ENCODE measurements around the gene GNAQ.

DNA sequence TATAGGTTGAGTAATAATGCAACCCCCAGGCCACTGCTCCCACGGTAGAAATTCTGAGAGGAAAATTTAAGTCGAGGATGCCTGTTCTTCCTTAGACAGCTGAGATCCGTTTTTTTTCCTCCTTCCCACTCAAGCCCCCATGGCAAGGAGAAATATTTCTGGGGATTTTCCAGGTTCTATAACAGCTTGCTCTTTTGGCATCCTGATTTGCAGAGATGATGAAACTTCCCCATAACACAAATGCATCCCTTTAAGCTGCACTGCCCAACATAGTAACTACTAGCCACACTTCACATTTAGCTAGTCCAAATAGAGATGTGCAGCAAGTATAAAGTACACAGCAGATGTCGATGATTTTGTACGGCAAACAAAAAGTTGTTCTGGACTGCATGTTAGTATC lies 351.0 kb downstream of the GNAQ start:
- TF ChIP-seq, protein P1, sequence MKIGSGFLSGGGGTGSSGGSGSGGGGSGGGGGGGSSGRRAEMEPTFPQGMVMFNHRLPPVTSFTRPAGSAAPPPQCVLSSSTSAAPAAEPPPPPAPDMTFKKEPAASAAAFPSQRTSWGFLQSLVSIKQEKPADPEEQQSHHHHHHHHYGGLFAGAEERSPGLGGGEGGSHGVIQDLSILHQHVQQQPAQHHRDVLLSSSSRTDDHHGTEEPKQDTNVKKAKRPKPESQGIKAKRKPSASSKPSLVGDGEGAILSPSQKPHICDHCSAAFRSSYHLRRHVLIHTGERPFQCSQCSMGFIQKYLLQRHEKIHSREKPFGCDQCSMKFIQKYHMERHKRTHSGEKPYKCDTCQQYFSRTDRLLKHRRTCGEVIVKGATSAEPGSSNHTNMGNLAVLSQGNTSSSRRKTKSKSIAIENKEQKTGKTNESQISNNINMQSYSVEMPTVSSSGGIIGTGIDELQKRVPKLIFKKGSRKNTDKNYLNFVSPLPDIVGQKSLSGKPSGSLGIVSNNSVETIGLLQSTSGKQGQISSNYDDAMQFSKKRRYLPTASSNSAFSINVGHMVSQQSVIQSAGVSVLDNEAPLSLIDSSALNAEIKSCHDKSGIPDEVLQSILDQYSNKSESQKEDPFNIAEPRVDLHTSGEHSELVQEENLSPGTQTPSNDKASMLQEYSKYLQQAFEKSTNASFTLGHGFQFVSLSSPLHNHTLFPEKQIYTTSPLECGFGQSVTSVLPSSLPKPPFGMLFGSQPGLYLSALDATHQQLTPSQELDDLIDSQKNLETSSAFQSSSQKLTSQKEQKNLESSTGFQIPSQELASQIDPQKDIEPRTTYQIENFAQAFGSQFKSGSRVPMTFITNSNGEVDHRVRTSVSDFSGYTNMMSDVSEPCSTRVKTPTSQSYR (CRISPR knock-in tag; IDR thresholded peaks at IDR 0.05) = no peak
- TF ChIP-seq SMAD3 (CRISPR knock-in tag; IDR thresholded peaks at IDR 0.05; ENCODE audit: borderline replicate concordance) (no peak), NR1H2 (CRISPR knock-in tag; IDR thresholded peaks at IDR 0.05) (no peak), ZBTB21 (CRISPR knock-in tag; IDR thresholded peaks at IDR 0.05; ENCODE audit: borderline replicate concordance) (no peak)
- TF ChIP-seq, protein P2, sequence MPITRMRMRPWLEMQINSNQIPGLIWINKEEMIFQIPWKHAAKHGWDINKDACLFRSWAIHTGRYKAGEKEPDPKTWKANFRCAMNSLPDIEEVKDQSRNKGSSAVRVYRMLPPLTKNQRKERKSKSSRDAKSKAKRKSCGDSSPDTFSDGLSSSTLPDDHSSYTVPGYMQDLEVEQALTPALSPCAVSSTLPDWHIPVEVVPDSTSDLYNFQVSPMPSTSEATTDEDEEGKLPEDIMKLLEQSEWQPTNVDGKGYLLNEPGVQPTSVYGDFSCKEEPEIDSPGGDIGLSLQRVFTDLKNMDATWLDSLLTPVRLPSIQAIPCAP (CRISPR knock-in tag; IDR thresholded peaks at IDR 0.05) = no peak
- TF ChIP-seq, protein P3, sequence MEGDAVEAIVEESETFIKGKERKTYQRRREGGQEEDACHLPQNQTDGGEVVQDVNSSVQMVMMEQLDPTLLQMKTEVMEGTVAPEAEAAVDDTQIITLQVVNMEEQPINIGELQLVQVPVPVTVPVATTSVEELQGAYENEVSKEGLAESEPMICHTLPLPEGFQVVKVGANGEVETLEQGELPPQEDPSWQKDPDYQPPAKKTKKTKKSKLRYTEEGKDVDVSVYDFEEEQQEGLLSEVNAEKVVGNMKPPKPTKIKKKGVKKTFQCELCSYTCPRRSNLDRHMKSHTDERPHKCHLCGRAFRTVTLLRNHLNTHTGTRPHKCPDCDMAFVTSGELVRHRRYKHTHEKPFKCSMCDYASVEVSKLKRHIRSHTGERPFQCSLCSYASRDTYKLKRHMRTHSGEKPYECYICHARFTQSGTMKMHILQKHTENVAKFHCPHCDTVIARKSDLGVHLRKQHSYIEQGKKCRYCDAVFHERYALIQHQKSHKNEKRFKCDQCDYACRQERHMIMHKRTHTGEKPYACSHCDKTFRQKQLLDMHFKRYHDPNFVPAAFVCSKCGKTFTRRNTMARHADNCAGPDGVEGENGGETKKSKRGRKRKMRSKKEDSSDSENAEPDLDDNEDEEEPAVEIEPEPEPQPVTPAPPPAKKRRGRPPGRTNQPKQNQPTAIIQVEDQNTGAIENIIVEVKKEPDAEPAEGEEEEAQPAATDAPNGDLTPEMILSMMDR (IDR thresholded peaks at IDR 0.05) = no peak
- TF ChIP-seq, protein P4, sequence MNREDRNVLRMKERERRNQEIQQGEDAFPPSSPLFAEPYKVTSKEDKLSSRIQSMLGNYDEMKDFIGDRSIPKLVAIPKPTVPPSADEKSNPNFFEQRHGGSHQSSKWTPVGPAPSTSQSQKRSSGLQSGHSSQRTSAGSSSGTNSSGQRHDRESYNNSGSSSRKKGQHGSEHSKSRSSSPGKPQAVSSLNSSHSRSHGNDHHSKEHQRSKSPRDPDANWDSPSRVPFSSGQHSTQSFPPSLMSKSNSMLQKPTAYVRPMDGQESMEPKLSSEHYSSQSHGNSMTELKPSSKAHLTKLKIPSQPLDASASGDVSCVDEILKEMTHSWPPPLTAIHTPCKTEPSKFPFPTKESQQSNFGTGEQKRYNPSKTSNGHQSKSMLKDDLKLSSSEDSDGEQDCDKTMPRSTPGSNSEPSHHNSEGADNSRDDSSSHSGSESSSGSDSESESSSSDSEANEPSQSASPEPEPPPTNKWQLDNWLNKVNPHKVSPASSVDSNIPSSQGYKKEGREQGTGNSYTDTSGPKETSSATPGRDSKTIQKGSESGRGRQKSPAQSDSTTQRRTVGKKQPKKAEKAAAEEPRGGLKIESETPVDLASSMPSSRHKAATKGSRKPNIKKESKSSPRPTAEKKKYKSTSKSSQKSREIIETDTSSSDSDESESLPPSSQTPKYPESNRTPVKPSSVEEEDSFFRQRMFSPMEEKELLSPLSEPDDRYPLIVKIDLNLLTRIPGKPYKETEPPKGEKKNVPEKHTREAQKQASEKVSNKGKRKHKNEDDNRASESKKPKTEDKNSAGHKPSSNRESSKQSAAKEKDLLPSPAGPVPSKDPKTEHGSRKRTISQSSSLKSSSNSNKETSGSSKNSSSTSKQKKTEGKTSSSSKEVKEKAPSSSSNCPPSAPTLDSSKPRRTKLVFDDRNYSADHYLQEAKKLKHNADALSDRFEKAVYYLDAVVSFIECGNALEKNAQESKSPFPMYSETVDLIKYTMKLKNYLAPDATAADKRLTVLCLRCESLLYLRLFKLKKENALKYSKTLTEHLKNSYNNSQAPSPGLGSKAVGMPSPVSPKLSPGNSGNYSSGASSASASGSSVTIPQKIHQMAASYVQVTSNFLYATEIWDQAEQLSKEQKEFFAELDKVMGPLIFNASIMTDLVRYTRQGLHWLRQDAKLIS (CRISPR knock-in tag; IDR thresholded peaks at IDR 0.05; ENCODE audit: borderline replicate concordance) = no peak

Data from WTC11 (cell line).